Measurements from ENCODE around the gene KCNJ5. TPM values are rescaled to one million over a fixed set of nuclear protein-coding genes. Genes with fewer than 3 reads are reported as not detected.

The KCNJ5 gene
- total RNA-seq, 1 donor from 2014 or later = not detected

DNA sequence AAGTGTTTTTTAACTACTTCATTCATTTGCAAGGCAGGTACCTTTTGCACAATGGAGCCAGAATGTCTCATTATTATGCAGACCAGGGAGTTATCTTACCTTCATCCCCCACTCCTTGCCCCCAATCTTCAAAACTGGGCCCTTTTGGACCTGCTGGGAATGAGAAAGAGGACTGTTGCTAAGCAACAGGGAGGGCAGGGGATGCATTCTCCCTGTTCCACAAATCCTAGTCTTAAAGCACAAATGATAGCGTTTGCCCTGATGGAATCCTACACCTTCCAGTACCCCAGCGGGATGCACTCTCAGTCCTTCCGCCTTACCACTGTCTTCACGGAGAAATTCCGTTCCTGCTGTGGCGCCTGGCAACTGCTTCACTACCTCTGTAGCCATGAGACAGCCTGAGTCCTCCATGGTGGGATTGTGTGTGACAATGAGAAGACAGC lies 20.0 kb upstream of the KCNJ5 start:
- no peak overlapping the region for H3K9ac ChIP-seq
- H3K36me3 Mint-ChIP-seq = no peaks in the 10 kb centered on the region
- H4K20me1 ChIP-seq (ENCODE audit: low read depth) = no peaks in the 10 kb centered on the region
- peaks cover 56% of the 10 kb centered on the region for H3K4me1 Mint-ChIP-seq
- no peaks in the 10 kb centered on the region for H3K9me3 ChIP-seq (ENCODE audit: low read depth)
- H3K27ac ChIP-seq = no peak overlapping the region
- peaks cover 14% of the 10 kb centered on the region for H3K4me1 ChIP-seq
- H3K27me3 ChIP-seq = peaks cover 15% of the 10 kb centered on the region
- no peak overlapping the region for H3K4me3 ChIP-seq
- H3K36me3 ChIP-seq = no peaks in the 10 kb centered on the region
- H3K9me3 Mint-ChIP-seq = peaks cover 3% of the 10 kb centered on the region
- peaks cover 16% of the 10 kb centered on the region for H3K27me3 Mint-ChIP-seq (ENCODE audit: insufficient read depth, low read depth)
- peak; percentile 50 for DNase-seq (ENCODE audit: low spot score)
- H3K4me3 Mint-ChIP-seq = peak overlapping the region; percentile 68
- H3K79me2 ChIP-seq (ENCODE audit: low read depth) = no peaks in the 10 kb centered on the region
- H3K4me2 ChIP-seq = peak overlapping the region; percentile 61
- peak overlapping the region; percentile 45 for H2AFZ ChIP-seq (replicated peaks)
- TF ChIP-seq, protein P1, sequence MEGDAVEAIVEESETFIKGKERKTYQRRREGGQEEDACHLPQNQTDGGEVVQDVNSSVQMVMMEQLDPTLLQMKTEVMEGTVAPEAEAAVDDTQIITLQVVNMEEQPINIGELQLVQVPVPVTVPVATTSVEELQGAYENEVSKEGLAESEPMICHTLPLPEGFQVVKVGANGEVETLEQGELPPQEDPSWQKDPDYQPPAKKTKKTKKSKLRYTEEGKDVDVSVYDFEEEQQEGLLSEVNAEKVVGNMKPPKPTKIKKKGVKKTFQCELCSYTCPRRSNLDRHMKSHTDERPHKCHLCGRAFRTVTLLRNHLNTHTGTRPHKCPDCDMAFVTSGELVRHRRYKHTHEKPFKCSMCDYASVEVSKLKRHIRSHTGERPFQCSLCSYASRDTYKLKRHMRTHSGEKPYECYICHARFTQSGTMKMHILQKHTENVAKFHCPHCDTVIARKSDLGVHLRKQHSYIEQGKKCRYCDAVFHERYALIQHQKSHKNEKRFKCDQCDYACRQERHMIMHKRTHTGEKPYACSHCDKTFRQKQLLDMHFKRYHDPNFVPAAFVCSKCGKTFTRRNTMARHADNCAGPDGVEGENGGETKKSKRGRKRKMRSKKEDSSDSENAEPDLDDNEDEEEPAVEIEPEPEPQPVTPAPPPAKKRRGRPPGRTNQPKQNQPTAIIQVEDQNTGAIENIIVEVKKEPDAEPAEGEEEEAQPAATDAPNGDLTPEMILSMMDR (IDR thresholded peaks at IDR 0.05) = no peak
- TF ChIP-seq EZH2phosphoT487 (IDR thresholded peaks at IDR 0.05) = no peak
- TF ChIP-seq EZH2 (IDR thresholded peaks at IDR 0.05) = no peak
- H3K27ac Mint-ChIP-seq = peak overlapping the region; percentile 95
- H3F3A ChIP-seq (ENCODE audit: low read depth) = peaks cover 21% of the 10 kb centered on the region

GRCh38 chr11:128872094-128872493 lies 19.1 kb upstream of the KCNJ5 start:
- Histone ChIP-seq H3K9ac (no peak overlapping the region), H4K20me1 (ENCODE audit: low read depth) (no peaks in the 10 kb centered on the region), H3K4me1 (peaks cover 14% of the 10 kb centered on the region), H3K4me3 (no peak overlapping the region), H3K79me2 (ENCODE audit: low read depth) (no peaks in the 10 kb centered on the region), H3F3A (ENCODE audit: low read depth) (peaks cover 21% of the 10 kb centered on the region), H3K27ac (no peak overlapping the region), H3K9me3 (ENCODE audit: low read depth) (no peaks in the 10 kb centered on the region), H3K4me2 (peak overlapping the region; percentile 61), H2AFZ (replicated peaks) (no peak overlapping the region), H3K36me3 (no peaks in the 10 kb centered on the region), H3K27me3 (peaks cover 15% of the 10 kb centered on the region)
- Mint-ChIP-seq H3K4me3 (no peak overlapping the region), H3K4me1 (peaks cover 56% of the 10 kb centered on the region), H3K36me3 (no peaks in the 10 kb centered on the region), H3K27me3 (ENCODE audit: insufficient read depth, low read depth) (peaks cover 16% of the 10 kb centered on the region), H3K9me3 (peaks cover 3% of the 10 kb centered on the region), H3K27ac (peak overlapping the region; percentile 91)
- TF ChIP-seq, protein P1 (IDR thresholded peaks at IDR 0.05) = no peak
- TF ChIP-seq EZH2 (IDR thresholded peaks at IDR 0.05) (no peak), EZH2phosphoT487 (IDR thresholded peaks at IDR 0.05) (no peak)
- DNase-seq (ENCODE audit: low spot score) = no peak

- Mint-ChIP-seq H3K4me3 (no peak overlapping the region), H3K9me3 (peaks cover 3% of the 10 kb centered on the region), H3K4me1 (peaks cover 59% of the 10 kb centered on the region), H3K27ac (no peak overlapping the region), H3K27me3 (ENCODE audit: insufficient read depth, low read depth) (peaks cover 16% of the 10 kb centered on the region), H3K36me3 (no peaks in the 10 kb centered on the region)
- H3K4me3 ChIP-seq = no peak overlapping the region
- H3K4me1 ChIP-seq = peaks cover 14% of the 10 kb centered on the region
- no peaks in the 10 kb centered on the region for H3K9me3 ChIP-seq (ENCODE audit: low read depth)
- no peak overlapping the region for H3K27ac ChIP-seq
- no peaks in the 10 kb centered on the region for H4K20me1 ChIP-seq (ENCODE audit: low read depth)
- no peak overlapping the region for H3K9ac ChIP-seq
- H3K4me2 ChIP-seq = no peak overlapping the region
- H3K27me3 ChIP-seq = peaks cover 15% of the 10 kb centered on the region
- H3K36me3 ChIP-seq = no peaks in the 10 kb centered on the region
- TF ChIP-seq EZH2 (IDR thresholded peaks at IDR 0.05) (no peak), EZH2phosphoT487 (IDR thresholded peaks at IDR 0.05) (no peak)
- H2AFZ ChIP-seq (replicated peaks) = no peak overlapping the region
- H3F3A ChIP-seq (ENCODE audit: low read depth) = peaks cover 16% of the 10 kb centered on the region
- no peaks in the 10 kb centered on the region for H3K79me2 ChIP-seq (ENCODE audit: low read depth)
- DNase-seq (ENCODE audit: low spot score) = no peak
Observed at GRCh38 chr11:128872594-128872993, 18.6 kb upstream of the KCNJ5 start.

- Mint-ChIP-seq H3K36me3 (no peaks in the 10 kb centered on the region), H3K27ac (peak overlapping the region; percentile 50), H3K27me3 (ENCODE audit: insufficient read depth, low read depth) (peaks cover 13% of the 10 kb centered on the region), H3K9me3 (peaks cover under 1% of the 10 kb centered on the region), H3K4me3 (no peak overlapping the region), H3K4me1 (peaks cover 70% of the 10 kb centered on the region)
- Histone ChIP-seq H3K79me2 (ENCODE audit: low read depth) (no peaks in the 10 kb centered on the region), H3K9ac (no peak overlapping the region), H3K4me1 (peaks cover 14% of the 10 kb centered on the region), H3K4me2 (no peak overlapping the region), H3F3A (ENCODE audit: low read depth) (peaks cover 6% of the 10 kb centered on the region), H3K9me3 (ENCODE audit: low read depth) (no peaks in the 10 kb centered on the region), H2AFZ (replicated peaks) (no peak overlapping the region), H3K27ac (no peak overlapping the region), H4K20me1 (ENCODE audit: low read depth) (no peaks in the 10 kb centered on the region), H3K27me3 (peaks cover 15% of the 10 kb centered on the region), H3K4me3 (no peak overlapping the region), H3K36me3 (no peaks in the 10 kb centered on the region)
- TF ChIP-seq EZH2phosphoT487 (IDR thresholded peaks at IDR 0.05) (no peak), EZH2 (IDR thresholded peaks at IDR 0.05) (no peak)
- TF ChIP-seq, protein P1 (IDR thresholded peaks at IDR 0.05) = no peak
- no peak for DNase-seq (ENCODE audit: low spot score)
Observed at GRCh38 chr11:128874427-128874826, 16.7 kb upstream of the KCNJ5 start.
